Thyroid gland (tissue), 4 donors: Measurements from ENCODE around the gene MICU1.

Experiments
- POLR2A ChIP-seq, 2 donors: fragments of 450-650 bp; IDR thresholded peaks; one replicate each; pipeline ENCODE4 v1.6.1; 2017; ENCODE audit warnings: antibody characterized with exemption in 2 of 2, mild to moderate bottlenecking in 2 of 2, moderate library complexity in 1 of 2
- TF ChIP-seq, protein P1 (sequence below), 6 experiments: fragments of 200-600 bp in 3 of 6; fragments of 450-650 bp in 3 of 6; sonication (generic) in 3 of 6; IDR thresholded peaks; one replicate each; pipeline ENCODE4 v1.5.1; 2016 to 2019; ENCODE audit warnings: antibody characterized with exemption in 6 of 6, mild to moderate bottlenecking in 2 of 6, inconsistent platforms in 1 of 6, moderate library complexity in 1 of 6

DNA sequence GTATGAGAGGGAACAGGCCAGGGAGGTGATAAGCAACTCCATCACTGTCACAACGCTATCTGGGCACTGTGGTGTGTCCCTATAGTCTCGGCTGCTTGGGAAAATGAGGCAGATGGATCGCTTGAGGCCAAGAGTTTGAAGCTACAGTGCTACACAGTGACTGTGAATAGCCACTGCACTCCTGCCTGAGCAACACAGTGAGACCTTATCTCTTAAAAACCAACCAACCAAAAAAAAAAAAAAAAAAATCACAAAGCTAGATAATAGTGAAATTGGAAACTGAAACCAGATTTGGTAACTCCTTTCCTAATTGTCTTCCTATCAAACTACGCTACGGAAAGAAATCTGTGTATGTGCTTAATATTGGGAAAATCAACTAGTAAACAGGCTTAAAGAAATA lies 14.1 kb downstream of the MICU1 start:
- TF ChIP-seq, protein P1, sequence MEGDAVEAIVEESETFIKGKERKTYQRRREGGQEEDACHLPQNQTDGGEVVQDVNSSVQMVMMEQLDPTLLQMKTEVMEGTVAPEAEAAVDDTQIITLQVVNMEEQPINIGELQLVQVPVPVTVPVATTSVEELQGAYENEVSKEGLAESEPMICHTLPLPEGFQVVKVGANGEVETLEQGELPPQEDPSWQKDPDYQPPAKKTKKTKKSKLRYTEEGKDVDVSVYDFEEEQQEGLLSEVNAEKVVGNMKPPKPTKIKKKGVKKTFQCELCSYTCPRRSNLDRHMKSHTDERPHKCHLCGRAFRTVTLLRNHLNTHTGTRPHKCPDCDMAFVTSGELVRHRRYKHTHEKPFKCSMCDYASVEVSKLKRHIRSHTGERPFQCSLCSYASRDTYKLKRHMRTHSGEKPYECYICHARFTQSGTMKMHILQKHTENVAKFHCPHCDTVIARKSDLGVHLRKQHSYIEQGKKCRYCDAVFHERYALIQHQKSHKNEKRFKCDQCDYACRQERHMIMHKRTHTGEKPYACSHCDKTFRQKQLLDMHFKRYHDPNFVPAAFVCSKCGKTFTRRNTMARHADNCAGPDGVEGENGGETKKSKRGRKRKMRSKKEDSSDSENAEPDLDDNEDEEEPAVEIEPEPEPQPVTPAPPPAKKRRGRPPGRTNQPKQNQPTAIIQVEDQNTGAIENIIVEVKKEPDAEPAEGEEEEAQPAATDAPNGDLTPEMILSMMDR (IDR thresholded peaks at IDR 0.05), result no peak
- no peak for TF ChIP-seq POLR2A (IDR thresholded peaks at IDR 0.05)
